HG02759 (cell line): ENCODE data around the gene IL17RC.
"Not testable (repeated sequence)": the region's sequence is repeated elsewhere in the genome, so short reads cannot be mapped to it uniquely, and the experiment has no call there.

Experiments
- ATAC-seq: cut with Tn5 transposase; IDR thresholded peaks from one replicate; pipeline ENCODE4 v1.9.1; 2021; ENCODE audit warnings: mild to moderate bottlenecking, moderate library complexity; ENCODE audit not compliant: unreplicated experiment

The IL17RC gene

DNA sequence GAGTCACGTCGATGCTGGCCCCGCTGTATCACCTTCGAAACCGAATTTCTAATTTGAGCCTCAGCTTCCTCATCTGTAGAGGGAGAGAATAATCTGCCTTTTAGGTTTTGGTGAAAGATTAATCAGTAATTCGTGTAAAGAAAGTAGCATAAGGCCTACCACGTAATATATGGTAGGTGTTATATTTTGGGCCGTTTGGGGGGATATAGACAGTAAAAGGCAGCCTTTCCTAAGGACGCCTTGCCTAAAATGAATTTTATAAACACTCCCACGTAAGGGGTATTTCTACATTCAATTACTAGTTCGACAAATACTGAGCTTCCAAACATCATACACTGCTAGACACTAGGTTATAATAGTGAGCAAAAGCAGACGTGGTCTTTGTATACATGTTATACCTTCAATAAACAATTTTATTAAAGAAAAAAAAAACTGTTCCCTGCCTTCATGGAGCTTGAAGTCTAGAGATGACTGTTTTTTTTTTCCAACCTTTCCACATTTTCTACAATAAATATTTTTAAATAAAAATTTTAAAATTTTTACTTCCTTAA lies 25.8 kb upstream of the IL17RC start:
- ATAC-seq, result no peak

DNA sequence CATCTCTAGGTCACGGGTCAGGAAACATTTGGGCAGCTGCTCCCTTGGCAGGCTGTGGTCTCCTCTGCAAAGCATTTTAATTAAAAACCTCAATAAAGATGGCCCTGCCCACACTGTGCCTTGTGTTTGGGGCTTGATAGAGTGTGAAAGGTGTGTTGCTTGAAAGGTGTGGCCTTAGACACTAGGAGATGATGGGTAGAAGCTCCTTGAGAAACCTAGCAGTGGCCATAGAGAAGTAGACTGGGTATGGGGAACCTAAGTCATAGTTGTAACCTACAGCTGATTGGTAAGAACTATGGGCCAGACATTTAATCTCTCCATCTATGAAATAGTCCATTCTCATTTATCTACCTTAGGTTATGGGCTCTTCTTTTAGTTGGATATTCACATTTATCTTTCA lies 23.2 kb upstream of the IL17RC start:
- no peak for ATAC-seq

GRCh38 chr3:9895715-9896114 lies 21.2 kb upstream of the IL17RC start:
- not testable (repeated sequence) for ATAC-seq

DNA sequence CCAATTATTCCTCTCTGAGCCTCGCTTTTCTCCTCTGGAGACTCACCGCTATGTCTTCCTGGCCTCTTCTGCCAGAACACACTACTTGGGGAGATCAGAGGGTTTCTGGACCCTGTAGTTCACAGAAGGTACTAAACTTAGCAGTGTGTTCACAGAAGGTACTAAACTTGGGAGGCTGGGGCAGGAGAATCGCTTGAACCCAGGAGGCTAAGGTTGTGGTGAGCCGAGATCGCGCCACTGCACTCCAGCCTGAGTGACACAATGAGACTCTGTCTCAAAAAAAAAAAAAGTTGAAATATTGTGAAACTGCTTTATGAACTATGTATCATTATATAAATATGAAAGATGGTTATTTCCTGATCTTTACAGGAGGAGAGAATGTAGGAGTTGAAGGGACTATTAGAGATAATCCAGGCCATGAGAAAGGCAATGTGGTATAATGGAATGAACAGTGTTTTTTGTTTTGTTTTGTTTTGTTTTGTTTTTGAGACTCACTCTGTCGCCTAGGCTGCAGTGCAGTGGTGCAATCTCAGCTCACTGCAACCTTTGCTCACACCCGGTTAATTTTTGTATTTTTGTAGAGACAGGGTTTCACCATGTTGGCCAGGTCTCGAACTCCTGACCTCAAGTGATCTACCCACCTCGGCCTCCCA lies 20.0 kb upstream of the IL17RC start:
- ATAC-seq, result not testable (repeated sequence)

- peak; percentile 75 for ATAC-seq
These were observed 19.2 kb upstream of the IL17RC start for GRCh38 chr3:9897408-9898372.

- ATAC-seq, result no peak
These were observed 18.2 kb upstream of the IL17RC start for GRCh38 chr3:9898467-9899241.

DNA sequence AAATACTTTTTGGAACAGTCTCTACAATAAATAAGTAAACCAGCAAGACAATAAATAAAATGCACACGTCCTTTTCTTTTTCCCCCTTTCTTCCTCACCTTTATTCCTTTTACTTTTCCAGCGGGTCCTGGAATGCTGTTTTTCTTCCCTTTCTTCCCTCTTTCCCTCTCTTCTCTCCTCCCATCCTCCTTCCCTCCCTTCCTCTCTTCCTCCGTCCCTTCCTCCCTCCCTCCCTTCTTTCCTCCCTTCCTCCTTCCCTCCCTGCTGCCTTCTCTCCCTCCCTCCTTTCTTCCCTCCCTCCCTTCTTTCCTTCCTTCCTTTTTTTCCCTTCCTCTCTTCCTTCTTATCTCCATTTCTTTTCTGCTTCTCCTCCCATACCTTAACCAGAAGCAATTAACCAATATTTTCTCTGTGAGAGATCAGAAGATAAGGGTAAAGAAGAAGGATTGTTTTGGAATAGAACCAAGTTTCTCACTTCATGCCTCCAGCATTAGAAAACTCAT lies 17.6 kb upstream of the IL17RC start:
- no peak for ATAC-seq

DNA sequence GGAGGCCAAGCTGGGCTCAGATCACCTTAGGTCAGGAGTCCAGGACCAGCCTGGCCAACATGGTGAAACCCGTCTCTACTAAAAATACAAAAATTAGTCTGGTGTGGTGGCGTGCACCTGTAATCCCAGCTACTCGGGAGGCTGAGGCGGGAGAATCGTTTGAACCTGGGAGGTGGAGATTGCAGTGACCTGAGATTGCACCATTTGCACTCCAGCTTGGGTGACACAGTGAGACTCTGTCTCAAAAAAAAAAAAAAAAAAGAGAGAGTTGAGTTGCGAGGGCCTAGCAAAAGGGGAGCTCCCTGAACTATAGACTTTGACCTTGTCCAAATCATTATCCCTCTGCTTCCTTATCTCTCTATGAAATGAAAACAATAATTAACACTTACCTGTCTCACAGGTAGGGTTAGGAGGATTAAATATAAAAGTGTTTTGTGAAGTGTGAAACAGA lies 15.9 kb upstream of the IL17RC start:
- not testable (repeated sequence) for ATAC-seq

DNA sequence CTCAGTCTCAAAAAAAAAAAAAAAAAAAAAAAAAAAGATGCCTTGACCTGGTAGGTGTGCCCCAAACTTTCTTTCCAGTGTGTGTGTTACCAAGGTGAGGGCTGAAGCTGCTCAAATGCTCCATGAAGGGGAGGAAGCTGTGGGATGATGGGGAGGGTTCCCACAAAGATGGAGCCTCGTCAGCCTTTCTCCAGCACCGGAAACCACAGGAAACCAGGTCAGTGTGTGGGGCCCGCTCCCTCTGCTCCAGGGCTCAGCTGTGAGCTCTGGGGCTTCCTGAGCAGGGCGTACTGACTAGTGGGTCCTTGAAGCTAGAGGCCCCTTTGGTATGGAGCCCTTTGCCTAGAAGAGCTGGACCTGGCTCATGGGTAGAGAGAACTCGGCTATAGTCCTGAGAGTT lies 14.9 kb upstream of the IL17RC start:
- ATAC-seq, result no peak

GRCh38 chr3:9902372-9903237 lies 14.3 kb upstream of the IL17RC start, which contains the start of gene IL17RE:
Gene IL17RE (plus strand): TSS chr3:9902848. CDS start chr3:9902933, 85 bp downstream.
- no peak for ATAC-seq

GRCh38 chr3:9903238-9903624 lies 13.7 kb upstream of the IL17RC start:
- ATAC-seq, result no peak

GRCh38 chr3:9903904-9904303 lies 13.0 kb upstream of the IL17RC start:
- ATAC-seq, result no peak

DNA sequence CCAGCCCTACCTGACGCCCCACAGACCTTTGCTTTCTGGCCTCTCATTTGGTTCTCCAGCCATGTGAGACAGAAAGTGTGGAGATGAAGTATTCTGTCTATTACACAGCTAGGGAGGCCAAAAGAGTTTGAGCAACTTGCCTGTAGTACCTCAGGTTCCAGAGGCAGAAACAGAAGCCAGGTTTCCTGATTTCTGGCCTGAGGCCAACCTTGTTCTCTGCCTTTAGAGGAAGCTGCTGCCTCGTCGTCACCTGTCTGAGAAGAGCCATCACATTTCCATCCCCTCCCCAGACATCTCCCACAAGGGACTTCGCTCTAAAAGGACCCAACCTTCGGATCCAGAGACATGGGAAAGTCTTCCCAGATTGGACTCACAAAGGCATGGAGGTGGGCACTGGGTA lies 10.4 kb upstream of the IL17RC start:
- ATAC-seq, result no peak

DNA sequence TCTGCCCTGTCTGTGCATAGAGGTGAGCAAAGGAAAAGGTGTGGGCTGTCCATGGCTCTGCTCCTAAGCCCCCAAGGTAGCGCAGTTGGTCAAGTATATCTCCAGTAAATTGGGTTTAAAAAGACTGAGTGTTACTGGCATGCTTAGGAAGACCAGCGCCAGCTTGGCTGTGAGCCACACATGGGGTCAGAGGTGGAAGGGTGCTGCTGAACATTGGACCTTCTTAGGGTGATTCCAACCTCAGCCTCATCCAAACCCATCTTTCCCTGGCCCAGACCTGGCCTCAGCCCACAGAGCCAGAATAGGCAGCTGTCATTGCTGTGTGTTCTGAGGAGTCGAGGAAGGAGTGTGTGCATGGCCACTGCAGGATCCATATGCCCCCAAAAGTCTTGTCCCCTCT lies 8.6 kb upstream of the IL17RC start:
- ATAC-seq, result no peak

DNA sequence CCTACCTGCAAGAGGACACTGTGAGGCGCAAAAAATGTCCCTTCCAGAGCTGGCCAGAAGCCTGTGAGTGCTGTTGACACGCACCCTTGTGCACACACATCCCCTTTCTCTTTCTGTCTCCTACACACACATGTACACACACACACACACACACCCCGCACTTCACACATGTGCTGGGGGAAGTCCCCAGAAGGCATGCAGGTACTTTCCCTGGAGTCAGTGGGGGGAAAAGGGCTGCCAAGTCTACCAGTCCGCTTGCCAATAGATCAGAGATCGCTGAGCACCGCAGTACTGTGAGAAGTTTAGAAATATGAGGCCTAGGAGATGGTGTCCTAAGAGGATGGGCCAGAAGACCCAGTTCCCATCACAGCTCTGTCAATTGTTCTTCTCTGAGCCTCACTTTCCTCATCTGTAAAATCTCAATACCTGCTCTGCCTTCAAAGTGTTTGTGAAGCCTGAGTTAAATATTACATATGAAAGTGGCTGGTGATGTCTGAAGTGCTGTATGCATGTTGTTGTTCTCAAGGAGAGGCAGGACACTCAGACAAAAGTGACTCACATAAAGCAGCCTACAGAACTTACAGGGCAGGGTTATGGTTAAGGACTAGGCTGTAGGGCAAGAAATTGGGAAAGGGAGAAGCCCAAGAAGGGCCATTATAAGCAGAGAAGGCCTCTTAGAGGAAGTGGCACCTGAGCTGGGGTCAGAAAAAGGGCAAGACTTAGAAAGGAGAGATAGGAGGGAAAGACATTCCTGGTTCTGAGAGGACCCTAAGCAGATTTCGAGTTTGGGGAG lies 7.5 kb upstream of the IL17RC start:
- no peak for ATAC-seq

GRCh38 chr3:9911863-9912262 lies 5.0 kb upstream of the IL17RC start:
- ATAC-seq, result no peak

- ATAC-seq, result no peak
These were observed 4.5 kb upstream of the IL17RC start for GRCh38 chr3:9912294-9912935.

DNA sequence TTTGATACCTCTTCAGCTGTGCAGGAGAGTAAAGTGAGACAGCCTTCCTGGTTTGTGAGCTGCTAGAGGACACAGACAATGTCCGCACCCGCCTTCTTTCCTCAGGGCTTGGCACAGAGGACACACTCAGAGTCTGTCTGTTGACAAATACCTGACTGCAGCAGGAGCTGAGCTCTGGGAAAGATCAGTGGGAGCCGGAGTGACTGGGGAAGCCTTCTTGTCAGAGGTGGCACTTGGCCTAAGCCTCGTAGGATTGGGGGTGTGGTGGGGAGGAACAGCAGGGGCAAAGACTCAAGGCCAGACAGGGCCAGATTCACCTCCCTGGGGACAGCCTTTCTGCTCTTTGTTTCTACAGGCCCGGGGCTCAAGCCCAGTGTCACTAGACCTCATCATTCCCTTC lies 3.3 kb upstream of the IL17RC start:
- ATAC-seq, result no peak

- ATAC-seq, result no peak
These were observed 2.9 kb upstream of the IL17RC start for GRCh38 chr3:9914011-9914410.
